ENCODE results near the gene MFAP2. TPM values are rescaled to one million over a fixed set of nuclear protein-coding genes. Genes with fewer than 3 reads are reported as not detected.

The MFAP2 gene
- total RNA-seq, 1 donor from 2014 or later, result 4.1 TPM

Other genes with a start within 250 kb of the MFAP2 start
- 9,391 TPM for gene RNU1-4, start 240.1 kb downstream of the MFAP2 start, total RNA-seq
- 9,391 TPM for gene RNU1-2, start 84.6 kb downstream of the MFAP2 start, total RNA-seq
- 6.9 TPM for gene CROCC, start 58.7 kb downstream of the MFAP2 start, total RNA-seq
- gene ATP13A2, start 31.3 kb upstream of the MFAP2 start, total RNA-seq, result 15.6 TPM
- 409 TPM for gene SDHB, start 73.4 kb upstream of the MFAP2 start, total RNA-seq
- gene PADI2, start 138.8 kb upstream of the MFAP2 start, total RNA-seq, result 0.46 TPM
- not detected for gene PADI1, start 224.5 kb upstream of the MFAP2 start, total RNA-seq

Measured in Right ventricle myocardium superior (tissue), 1 donor.